HepG2 (cell line): ENCODE measurements around the gene KCNAB1.

Source experiments
- CREB1 ChIP-seq, 2 experiments: fragments of 450-650 bp in 1 of 2; IDR thresholded peaks; 2 replicates each; pipeline ENCODE4 v1.6.1; 2016 to 2017; ENCODE audit warnings: control low read depth in 1 of 2, mild to moderate bottlenecking in 1 of 2, missing compliant biosample characterization in 1 of 2, missing genetic modification characterization in 1 of 2
- FIP1L1 ChIP-seq: fragments of 200-400 bp; formaldehyde crosslinking; IDR thresholded peaks from 2 replicates; pipeline ENCODE4 v1.6.1; 2018; ENCODE audit warnings: low read depth, mild to moderate bottlenecking, low read length, moderate library complexity, borderline replicate concordance; ENCODE audit not compliant: insufficient read depth
- GABPA ChIP-seq, 2 experiments: IDR thresholded peaks; 2 replicates each; pipeline ENCODE4 v1.6.1; 2011 to 2016; ENCODE audit warnings: low read depth in 2 of 2, low read length in 1 of 2, missing biosample characterization in 1 of 2, missing genetic modification characterization in 1 of 2
- MTA3 ChIP-seq: sonication (generic); formaldehyde crosslinking; IDR thresholded peaks from 2 replicates; pipeline ENCODE4 v1.4.0; 2020; ENCODE audit warnings: missing genetic modification reagents
- MXI1 ChIP-seq: IDR thresholded peaks from 3 replicates; pipeline ENCODE4 v1.6.1; 2012; ENCODE audit warnings: low read depth, low read length, inconsistent platforms, borderline replicate concordance
- ZNF292 ChIP-seq: sonication (generic); formaldehyde crosslinking; IDR thresholded peaks from 2 replicates; pipeline ENCODE4 v1.8.1; 2022; ENCODE audit warnings: mild to moderate bottlenecking, low read depth, missing genetic modification reagents, borderline replicate concordance
- ZNF333 ChIP-seq: sonication (generic); formaldehyde crosslinking; IDR thresholded peaks from 2 replicates; pipeline ENCODE4 v1.4.0; 2020; ENCODE audit warnings: mild to moderate bottlenecking, missing genetic modification reagents, borderline replicate concordance
- ZNF484 ChIP-seq: sonication (generic); formaldehyde crosslinking; IDR thresholded peaks from 2 replicates; pipeline ENCODE4 v1.5.1; 2020; ENCODE audit warnings: mild to moderate bottlenecking, low read depth, missing genetic modification reagents, borderline replicate concordance
- TF ChIP-seq, protein P1 (sequence below): sonication (generic); formaldehyde crosslinking; IDR thresholded peaks from 2 replicates; pipeline ENCODE4 v1.5.0; 2020; ENCODE audit warnings: mild to moderate bottlenecking, missing genetic modification reagents, moderate library complexity
- TF ChIP-seq, protein P2 (sequence below): sonication (generic); formaldehyde crosslinking; IDR thresholded peaks from 2 replicates; pipeline ENCODE4 v1.4.0; 2020; ENCODE audit warnings: mild to moderate bottlenecking, missing genetic modification reagents
- TF ChIP-seq, protein P3 (sequence below), 2 experiments: sonication (generic) in 1 of 2; formaldehyde crosslinking in 1 of 2; IDR thresholded peaks; 2 replicates each; pipeline versions ENCODE4 v1.5.1 to v1.6.1; 2011 to 2020; ENCODE audit warnings: borderline replicate concordance in 1 of 2, low read depth in 1 of 2, low read length in 1 of 2, mild to moderate bottlenecking in 1 of 2, missing genetic modification reagents in 1 of 2, moderate library complexity in 1 of 2

GRCh38 chr3:156397534-156397933, 277.2 kb downstream of the KCNAB1 start:
- TF ChIP-seq ZNF484 (CRISPR knock-in tag) (no peak), MTA3 (CRISPR knock-in tag) (no peak), ZNF292 (CRISPR knock-in tag) (no peak), CREB1 (IDR thresholded peaks at IDR 0.05) (no peak), CREB1 (CRISPR knock-in tag; IDR thresholded peaks at IDR 0.05) (no peak), FIP1L1 (no peak), GABPA (IDR thresholded peaks at IDR 0.05; ENCODE audit: low read depth, low read length) (no peak), GABPA (CRISPR knock-in tag; IDR thresholded peaks at IDR 0.05; ENCODE audit: low read depth) (no peak), ZNF333 (CRISPR knock-in tag) (no peak), MXI1 (no peak)
- TF ChIP-seq, protein P1, sequence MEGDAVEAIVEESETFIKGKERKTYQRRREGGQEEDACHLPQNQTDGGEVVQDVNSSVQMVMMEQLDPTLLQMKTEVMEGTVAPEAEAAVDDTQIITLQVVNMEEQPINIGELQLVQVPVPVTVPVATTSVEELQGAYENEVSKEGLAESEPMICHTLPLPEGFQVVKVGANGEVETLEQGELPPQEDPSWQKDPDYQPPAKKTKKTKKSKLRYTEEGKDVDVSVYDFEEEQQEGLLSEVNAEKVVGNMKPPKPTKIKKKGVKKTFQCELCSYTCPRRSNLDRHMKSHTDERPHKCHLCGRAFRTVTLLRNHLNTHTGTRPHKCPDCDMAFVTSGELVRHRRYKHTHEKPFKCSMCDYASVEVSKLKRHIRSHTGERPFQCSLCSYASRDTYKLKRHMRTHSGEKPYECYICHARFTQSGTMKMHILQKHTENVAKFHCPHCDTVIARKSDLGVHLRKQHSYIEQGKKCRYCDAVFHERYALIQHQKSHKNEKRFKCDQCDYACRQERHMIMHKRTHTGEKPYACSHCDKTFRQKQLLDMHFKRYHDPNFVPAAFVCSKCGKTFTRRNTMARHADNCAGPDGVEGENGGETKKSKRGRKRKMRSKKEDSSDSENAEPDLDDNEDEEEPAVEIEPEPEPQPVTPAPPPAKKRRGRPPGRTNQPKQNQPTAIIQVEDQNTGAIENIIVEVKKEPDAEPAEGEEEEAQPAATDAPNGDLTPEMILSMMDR (CRISPR knock-in tag): no peak
- TF ChIP-seq, protein P2, sequence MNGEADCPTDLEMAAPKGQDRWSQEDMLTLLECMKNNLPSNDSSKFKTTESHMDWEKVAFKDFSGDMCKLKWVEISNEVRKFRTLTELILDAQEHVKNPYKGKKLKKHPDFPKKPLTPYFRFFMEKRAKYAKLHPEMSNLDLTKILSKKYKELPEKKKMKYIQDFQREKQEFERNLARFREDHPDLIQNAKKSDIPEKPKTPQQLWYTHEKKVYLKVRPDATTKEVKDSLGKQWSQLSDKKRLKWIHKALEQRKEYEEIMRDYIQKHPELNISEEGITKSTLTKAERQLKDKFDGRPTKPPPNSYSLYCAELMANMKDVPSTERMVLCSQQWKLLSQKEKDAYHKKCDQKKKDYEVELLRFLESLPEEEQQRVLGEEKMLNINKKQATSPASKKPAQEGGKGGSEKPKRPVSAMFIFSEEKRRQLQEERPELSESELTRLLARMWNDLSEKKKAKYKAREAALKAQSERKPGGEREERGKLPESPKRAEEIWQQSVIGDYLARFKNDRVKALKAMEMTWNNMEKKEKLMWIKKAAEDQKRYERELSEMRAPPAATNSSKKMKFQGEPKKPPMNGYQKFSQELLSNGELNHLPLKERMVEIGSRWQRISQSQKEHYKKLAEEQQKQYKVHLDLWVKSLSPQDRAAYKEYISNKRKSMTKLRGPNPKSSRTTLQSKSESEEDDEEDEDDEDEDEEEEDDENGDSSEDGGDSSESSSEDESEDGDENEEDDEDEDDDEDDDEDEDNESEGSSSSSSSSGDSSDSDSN: no peak
- TF ChIP-seq, protein P3, sequence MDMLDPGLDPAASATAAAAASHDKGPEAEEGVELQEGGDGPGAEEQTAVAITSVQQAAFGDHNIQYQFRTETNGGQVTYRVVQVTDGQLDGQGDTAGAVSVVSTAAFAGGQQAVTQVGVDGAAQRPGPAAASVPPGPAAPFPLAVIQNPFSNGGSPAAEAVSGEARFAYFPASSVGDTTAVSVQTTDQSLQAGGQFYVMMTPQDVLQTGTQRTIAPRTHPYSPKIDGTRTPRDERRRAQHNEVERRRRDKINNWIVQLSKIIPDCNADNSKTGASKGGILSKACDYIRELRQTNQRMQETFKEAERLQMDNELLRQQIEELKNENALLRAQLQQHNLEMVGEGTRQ (IDR thresholded peaks at IDR 0.05; ENCODE audit: low read depth, low read length): no peak
- TF ChIP-seq, protein P3 (CRISPR knock-in tag; IDR thresholded peaks at IDR 0.05; ENCODE audit: borderline replicate concordance): no peak
